HepG2 (cell line): Measurements from ENCODE around the gene DNAJB11. TPM values are rescaled to one million over a fixed set of nuclear protein-coding genes. Genes with fewer than 3 reads are reported as not detected.

Experiments
- CBX1 ChIP-seq: IDR thresholded peaks from one replicate; pipeline ENCODE4 v1.6.1; 2016; ENCODE audit warnings: antibody characterized with exemption, low read depth
- EP300 ChIP-seq, 3 experiments: sonication (generic) in 1 of 3; formaldehyde crosslinking in 1 of 3; IDR thresholded peaks; 2 replicates each; pipeline versions ENCODE4 v1.5.1 to v1.6.1; 2011 to 2020; ENCODE audit warnings: low read depth in 2 of 3, low read length in 2 of 3, borderline replicate concordance in 1 of 3, improper control_type of control experiment in 1 of 3, mild to moderate bottlenecking in 1 of 3, missing genetic modification reagents in 1 of 3, moderate library complexity in 1 of 3
- HBP1 ChIP-seq: IDR thresholded peaks from 2 replicates; pipeline ENCODE4 v1.6.1; 2016; ENCODE audit warnings: low read depth, control low read depth
- MTA1 ChIP-seq: sonication (generic); formaldehyde crosslinking; IDR thresholded peaks from 2 replicates; pipeline ENCODE4 v1.4.0; 2020; ENCODE audit warnings: missing genetic modification reagents, mild to moderate bottlenecking, borderline replicate concordance
- RFXAP ChIP-seq: sonication (generic); formaldehyde crosslinking; IDR thresholded peaks from 2 replicates; pipeline ENCODE4 v1.4.0; 2020; ENCODE audit warnings: missing genetic modification reagents, borderline replicate concordance
- SKI ChIP-seq: fragments of 450-650 bp; IDR thresholded peaks from one replicate; pipeline ENCODE4 v1.6.1; 2018; ENCODE audit warnings: mild to moderate bottlenecking; ENCODE audit not compliant: partially characterized antibody
- TOPORS ChIP-seq: sonication (generic); formaldehyde crosslinking; IDR thresholded peaks from 2 replicates; pipeline ENCODE4 v1.8.0; 2023; ENCODE audit warnings: mild to moderate bottlenecking, missing genetic modification reagents
- ZBTB46 ChIP-seq: sonication (generic); formaldehyde crosslinking; IDR thresholded peaks from 2 replicates; pipeline ENCODE4 v1.4.0; 2020; ENCODE audit warnings: mild to moderate bottlenecking, missing genetic modification reagents, borderline replicate concordance
- ZFP37 ChIP-seq: sonication (generic); formaldehyde crosslinking; IDR thresholded peaks from 2 replicates; pipeline ENCODE4 v1.4.0; 2020; ENCODE audit warnings: missing genetic modification reagents, borderline replicate concordance
- ZNF124 ChIP-seq: sonication (generic); formaldehyde crosslinking; IDR thresholded peaks from 2 replicates; pipeline ENCODE4 v1.4.0; 2020; ENCODE audit warnings: missing genetic modification reagents
- ZNF224 ChIP-seq: sonication (generic); formaldehyde crosslinking; IDR thresholded peaks from 2 replicates; pipeline ENCODE4 v1.5.0; 2020; ENCODE audit warnings: mild to moderate bottlenecking, missing genetic modification reagents
- ZNF430 ChIP-seq: sonication (generic); formaldehyde crosslinking; IDR thresholded peaks from 2 replicates; pipeline ENCODE4 v1.9.0; 2021; ENCODE audit warnings: mild to moderate bottlenecking, missing genetic modification reagents
- ZNF557 ChIP-seq: sonication (generic); formaldehyde crosslinking; IDR thresholded peaks from 2 replicates; pipeline ENCODE4 v1.4.0; 2020; ENCODE audit warnings: missing genetic modification reagents
- polyA plus RNA-seq, 8 experiments: library from polyadenylated mRNA; depleted of rRNA in 3 of 8; stranded (reverse) in 7 of 8; unstranded in 1 of 8; fragments of >200 nt; fragmentation: Illumina TruSeq in 4 of 8; extraction: Trizol in 4 of 8; gene quantifications; 2 replicates each; pipeline versions ENCODE4 v1.2.1 to v1.2.3, GENCODE V29; 2011 to 2016; ENCODE audit warnings: low read depth in 4 of 8, missing spikeins in 1 of 8, mixed read lengths in 1 of 8; ENCODE audit not compliant: insufficient read depth in 1 of 8
- total RNA-seq, 5 experiments: library from RNA; depleted of rRNA; stranded (reverse); fragments of >200 nt; fragmentation: Illumina TruSeq; extraction: Trizol; gene quantifications; 2 replicates each; pipeline ENCODE4 v1.2.3, GENCODE V29; 2016; ENCODE audit warnings: low read depth in 1 of 5
- TF ChIP-seq, protein P1 (sequence below), 2 experiments: sonication (generic) in 1 of 2; formaldehyde crosslinking in 1 of 2; IDR thresholded peaks; 2 replicates each; pipeline versions ENCODE4 v1.5.1 to v1.6.1; 2011 to 2020; ENCODE audit warnings: borderline replicate concordance in 1 of 2, low read depth in 1 of 2, low read length in 1 of 2, mild to moderate bottlenecking in 1 of 2, missing genetic modification reagents in 1 of 2, moderate library complexity in 1 of 2
- TF ChIP-seq, protein P2 (sequence below): sonication (generic); formaldehyde crosslinking; conservative IDR thresholded peaks from 2 replicates; pipeline ENCODE4 v1.4.0; 2020; ENCODE audit warnings: missing genetic modification reagents

Gene DNAJB11
- total and polyA plus RNA-seq, 2 of the 13 experiments (the other 11 are each of a cell fraction or from before 2014, with no cell fraction given), result 41.0 to 132 TPM

- TF ChIP-seq HBP1 (CRISPR knock-in tag) (0 out of 2 replicates have a peak, but pooled peaks have one; percentile 14), ZNF430 (CRISPR knock-in tag) (no peak), SKI (no peak), ZNF557 (CRISPR knock-in tag) (no peak), ZFP37 (CRISPR knock-in tag) (no peak), ZNF124 (CRISPR knock-in tag) (no peak), TOPORS (no peak), EP300 (IDR thresholded peaks at IDR 0.05; ENCODE audit: low read depth in 2 of 2, low read length in 2 of 2) (no peak), EP300 (CRISPR knock-in tag; IDR thresholded peaks at IDR 0.05; ENCODE audit: borderline replicate concordance) (no peak), ZBTB46 (CRISPR knock-in tag) (no peak), ZNF224 (CRISPR knock-in tag) (no peak), RFXAP (no peak; the same call in 1 of the 2 replicates), MTA1 (CRISPR knock-in tag) (no peak), CBX1 (no peak)
- TF ChIP-seq, protein P1, sequence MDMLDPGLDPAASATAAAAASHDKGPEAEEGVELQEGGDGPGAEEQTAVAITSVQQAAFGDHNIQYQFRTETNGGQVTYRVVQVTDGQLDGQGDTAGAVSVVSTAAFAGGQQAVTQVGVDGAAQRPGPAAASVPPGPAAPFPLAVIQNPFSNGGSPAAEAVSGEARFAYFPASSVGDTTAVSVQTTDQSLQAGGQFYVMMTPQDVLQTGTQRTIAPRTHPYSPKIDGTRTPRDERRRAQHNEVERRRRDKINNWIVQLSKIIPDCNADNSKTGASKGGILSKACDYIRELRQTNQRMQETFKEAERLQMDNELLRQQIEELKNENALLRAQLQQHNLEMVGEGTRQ (IDR thresholded peaks at IDR 0.05; ENCODE audit: low read depth, low read length), result no peak
- TF ChIP-seq, protein P1 (CRISPR knock-in tag; IDR thresholded peaks at IDR 0.05; ENCODE audit: borderline replicate concordance), result no peak
- TF ChIP-seq, protein P2, sequence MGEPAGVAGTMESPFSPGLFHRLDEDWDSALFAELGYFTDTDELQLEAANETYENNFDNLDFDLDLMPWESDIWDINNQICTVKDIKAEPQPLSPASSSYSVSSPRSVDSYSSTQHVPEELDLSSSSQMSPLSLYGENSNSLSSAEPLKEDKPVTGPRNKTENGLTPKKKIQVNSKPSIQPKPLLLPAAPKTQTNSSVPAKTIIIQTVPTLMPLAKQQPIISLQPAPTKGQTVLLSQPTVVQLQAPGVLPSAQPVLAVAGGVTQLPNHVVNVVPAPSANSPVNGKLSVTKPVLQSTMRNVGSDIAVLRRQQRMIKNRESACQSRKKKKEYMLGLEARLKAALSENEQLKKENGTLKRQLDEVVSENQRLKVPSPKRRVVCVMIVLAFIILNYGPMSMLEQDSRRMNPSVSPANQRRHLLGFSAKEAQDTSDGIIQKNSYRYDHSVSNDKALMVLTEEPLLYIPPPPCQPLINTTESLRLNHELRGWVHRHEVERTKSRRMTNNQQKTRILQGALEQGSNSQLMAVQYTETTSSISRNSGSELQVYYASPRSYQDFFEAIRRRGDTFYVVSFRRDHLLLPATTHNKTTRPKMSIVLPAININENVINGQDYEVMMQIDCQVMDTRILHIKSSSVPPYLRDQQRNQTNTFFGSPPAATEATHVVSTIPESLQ (CRISPR knock-in tag), result no peak
These were observed 43.7 kb downstream of the DNAJB11 start (continued) for GRCh38 chr3:186614266-186614596.
